ENCODE results near the gene DNAJB8.

Gene DNAJB8

DNA sequence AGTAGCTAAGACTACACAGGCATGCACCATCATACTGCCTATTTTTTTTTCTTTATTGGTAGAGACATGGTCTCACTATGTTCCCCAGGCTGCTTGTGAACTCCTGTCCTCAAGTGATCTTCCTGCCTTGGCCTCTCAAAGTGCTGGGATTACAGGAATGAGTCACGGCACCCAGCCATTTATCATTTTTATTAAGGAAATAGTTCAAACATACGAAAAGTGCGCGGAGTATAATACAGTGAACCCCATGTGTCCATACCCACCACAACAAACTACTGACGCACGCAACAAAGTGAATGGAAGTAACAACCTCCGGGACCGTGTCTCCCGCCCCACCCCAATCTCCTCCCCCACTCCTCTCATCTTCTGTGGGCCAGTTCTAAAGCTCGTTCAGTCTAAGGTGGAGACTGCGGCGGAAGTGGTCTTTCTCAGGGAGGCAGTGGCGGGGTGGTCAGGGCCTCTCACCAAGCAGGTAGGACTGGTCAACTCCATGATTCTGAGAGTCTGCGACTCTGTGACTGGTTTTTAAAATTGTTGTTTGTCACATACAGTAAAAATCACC, 42.1 kb downstream of the DNAJB8 start:
- no peak for DNase-seq

DNA sequence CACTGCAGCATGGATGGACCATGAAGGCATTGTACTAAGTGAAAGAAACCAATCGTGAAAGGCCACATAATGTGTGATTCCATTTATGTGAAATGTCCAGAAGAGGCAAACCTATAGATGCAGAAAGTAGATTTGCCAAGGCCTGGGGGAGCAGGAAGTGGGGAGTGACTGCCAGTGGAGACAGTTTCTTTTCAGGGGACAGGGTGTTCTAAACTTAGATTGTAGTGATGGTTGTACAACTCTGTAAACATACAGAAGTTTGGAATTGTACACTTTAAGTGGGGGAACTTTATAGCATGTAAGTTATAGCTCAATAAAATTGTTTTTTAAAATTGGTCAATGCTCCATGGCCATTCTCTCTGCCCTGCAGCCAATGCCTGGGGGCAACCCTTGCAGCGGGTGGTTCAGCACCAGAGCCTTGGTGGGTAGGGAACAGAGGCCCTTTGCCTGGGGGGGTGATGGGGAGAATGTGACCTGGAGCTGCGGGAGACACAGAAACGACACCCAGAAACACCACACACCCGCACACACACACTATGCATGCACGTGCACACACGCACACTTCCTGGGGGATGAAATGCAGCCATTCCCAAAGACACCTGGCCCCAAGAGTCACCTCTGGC, 43.1 kb downstream of the DNAJB8 start:
- no peak for DNase-seq

DNA sequence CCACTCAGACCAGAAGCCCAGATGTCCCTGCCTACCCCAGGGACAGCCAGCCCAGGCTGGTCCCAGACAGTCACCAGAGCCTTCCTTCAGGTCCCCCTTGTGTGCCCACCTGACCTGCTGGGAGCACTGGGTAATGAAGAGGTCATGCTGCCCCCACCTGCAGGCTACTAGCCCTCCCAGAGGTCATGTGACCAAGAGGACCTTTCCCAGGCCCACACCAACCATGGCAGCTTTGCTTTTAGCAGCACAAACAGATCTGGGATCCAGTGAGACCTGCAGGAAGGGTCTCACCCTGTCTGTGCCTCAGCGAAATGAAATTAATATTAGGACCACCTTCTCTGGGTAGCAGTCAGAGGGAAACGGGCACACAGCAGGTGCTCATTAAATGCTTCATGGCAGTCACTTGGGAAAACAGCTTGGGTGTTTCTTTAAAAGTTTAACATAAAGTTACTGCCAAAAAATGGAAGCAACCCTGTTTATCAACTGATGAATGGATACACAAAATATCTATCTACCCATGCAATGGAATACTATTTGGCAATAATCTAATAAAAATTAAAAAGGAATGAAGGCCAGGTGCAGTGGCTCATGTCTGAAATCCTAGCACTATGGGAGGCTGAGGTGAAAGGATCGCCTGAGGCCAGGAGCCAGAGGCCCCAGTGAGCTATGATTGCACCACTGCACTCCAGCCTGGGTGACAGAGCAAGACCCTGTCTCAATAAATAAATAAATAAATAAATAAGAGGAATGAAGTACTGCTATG, 43.7 kb downstream of the DNAJB8 start:
- DNase-seq, result no peak

DNA sequence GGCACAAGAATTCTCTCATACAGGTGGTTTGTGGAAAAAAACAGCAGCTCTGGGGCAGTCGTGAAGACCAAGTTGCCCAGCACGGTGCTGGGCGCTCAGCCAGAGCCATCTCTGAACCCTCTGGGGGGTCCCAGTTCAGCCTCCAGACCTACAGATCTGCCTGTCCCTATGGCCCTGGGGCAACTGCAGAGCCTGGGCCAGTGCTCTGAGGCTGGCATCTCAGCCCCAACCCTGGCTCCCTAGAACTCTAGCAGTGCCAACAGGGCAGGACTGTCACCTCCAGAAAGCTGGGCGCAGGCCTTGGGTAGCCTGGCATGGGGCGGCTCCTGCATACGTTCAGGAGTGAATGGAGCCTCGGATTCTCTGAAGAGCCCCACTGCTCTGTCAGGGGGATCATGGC, 44.7 kb downstream of the DNAJB8 start:
- DNase-seq, result no peak

DNA sequence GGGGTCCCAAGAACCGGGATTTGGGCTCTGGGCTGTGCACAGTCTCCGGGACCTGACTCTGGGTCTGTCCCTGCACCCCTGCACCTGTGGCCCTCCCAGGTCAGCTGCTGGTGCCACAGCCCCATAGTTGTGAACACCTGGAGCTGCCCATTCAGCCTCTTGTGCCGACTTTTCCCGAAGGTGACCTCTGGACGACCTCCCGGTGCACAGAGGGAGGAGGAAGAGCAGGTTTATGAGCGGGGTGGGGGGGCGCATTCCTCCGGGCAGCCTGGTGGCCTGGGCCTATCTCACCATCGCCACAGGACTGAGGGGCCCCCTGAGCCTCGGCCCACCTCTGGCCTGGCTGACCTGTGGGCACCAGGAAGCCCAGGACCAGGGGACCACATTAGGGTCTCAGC, 45.3 kb downstream of the DNAJB8 start:
- no peak for DNase-seq

DNA sequence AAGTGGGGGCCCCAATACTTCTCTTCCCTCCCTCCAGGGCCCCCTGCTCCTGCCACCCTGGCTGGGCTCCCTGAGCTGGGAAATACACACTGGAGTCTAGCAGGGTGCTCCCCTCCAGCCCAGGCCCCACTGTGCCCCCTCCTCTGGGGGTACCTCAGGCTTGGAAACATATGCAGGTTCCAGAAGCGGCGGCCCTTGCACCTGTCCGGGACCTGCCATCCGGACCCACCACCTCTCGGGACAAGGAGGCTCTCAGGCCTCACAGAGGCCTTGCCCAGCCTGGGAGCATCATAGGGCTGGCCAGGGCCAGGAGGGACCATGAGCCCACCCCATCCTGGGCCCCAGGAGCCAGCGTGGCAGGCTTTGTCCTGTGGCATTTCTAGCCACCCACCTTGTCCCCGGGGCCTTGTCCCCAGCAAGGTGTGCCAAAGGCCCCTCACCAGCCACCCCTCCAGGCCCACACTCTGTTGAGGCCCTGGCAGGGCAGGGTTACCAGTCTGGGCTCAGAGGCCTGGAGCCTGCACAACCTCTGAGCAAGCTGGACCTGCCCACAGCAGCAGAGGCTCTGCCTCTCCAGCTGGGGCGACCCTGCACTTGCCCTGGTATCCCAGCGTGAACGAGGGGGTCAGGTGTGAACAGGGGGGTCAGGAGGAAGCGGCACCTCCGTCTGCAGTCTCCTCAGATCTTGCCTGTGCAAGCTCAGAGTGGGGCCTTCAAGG, 45.8 kb downstream of the DNAJB8 start:
- DNase-seq, result no peak

DNA sequence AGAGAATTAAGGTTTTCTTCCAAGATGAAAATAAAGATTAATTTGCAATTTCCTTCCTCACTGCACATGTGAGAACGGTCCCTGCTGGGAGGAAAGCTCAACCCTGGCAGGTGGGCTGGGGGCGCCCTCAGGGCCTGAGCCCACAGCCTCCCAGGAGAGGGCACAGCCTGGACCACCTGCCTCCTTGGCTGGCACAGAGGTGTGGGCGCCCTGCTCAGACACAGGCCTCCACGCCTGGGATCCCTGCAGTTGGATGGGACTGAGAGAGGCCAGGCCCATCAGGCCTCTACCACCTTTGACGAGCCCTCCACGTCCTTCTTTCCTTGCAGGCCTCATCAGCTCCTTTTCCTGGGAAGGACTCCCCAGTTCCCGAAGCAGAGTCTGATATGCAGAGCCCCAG, 46.4 kb downstream of the DNAJB8 start:
- DNase-seq, result no peak

DNA sequence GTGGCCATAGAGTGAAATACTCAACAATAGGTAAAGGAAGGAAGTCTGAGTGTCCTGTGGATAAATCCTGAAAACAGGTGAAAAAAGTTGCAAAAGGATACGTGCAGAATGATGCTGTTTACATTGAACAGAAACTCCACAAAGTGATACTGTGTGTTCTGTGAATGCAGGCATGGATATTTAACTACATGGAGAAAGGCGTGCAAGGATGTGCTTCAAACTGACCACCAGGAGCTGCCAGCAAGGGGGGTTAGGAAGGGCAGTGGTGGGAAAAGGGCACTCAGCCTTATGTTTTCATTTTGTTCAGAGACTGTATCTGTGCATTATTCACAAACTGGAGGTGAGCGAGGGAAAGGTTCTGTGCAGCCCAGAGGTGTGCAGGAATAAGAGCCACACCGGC, 47.4 kb downstream of the DNAJB8 start:
- DNase-seq, result no peak

DNA sequence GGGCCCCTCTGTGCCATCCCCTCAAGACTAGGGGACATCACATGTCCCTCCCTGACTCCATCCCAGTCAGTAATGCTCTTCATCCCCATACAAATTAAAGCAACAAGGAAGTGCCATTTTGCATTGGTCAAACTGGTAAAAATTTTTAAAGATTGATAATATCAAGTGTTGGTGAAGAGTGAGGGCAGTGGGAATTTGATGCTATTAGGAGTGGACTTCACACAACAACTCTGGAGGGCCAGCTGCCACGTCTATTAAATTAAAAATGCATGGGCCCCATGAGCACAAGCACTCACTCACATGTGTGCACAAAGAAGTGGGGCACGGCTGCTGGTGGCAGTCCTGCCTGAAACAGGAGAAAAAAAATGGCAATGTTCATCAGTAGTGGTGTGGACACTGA, 47.8 kb downstream of the DNAJB8 start:
- DNase-seq, result no peak

DNA sequence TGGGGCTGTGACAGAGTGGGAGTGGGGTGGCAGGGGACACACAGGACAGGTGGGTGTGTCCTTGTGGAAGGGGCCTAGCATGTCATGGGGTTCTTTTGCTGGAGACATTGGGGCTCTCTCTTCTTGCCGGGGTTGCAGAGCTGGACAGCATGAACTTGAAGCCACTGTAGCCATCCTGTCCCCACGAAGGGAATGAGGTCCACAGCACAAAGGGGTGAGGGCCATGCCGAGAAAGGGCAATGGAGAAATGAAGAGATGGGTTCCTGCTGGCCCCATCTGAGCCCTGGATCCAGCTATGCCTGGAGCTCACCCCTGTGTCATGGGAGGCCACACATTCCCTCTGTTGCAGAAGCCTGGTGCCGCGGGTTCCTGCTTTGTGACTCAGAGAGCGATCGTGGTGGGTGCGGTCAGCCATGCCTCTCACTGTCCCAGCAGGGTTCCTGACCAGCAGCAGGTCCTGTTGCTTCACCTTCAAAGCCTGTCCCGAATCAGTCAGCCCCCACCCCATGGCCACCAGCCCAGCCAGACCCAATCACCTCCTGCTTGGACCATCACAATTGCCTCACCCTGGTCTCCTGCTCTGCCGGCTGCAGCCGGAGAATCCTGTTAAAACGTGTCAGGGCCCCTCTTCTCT, 50.0 kb downstream of the DNAJB8 start:
- peak; percentile 89 for DNase-seq

DNA sequence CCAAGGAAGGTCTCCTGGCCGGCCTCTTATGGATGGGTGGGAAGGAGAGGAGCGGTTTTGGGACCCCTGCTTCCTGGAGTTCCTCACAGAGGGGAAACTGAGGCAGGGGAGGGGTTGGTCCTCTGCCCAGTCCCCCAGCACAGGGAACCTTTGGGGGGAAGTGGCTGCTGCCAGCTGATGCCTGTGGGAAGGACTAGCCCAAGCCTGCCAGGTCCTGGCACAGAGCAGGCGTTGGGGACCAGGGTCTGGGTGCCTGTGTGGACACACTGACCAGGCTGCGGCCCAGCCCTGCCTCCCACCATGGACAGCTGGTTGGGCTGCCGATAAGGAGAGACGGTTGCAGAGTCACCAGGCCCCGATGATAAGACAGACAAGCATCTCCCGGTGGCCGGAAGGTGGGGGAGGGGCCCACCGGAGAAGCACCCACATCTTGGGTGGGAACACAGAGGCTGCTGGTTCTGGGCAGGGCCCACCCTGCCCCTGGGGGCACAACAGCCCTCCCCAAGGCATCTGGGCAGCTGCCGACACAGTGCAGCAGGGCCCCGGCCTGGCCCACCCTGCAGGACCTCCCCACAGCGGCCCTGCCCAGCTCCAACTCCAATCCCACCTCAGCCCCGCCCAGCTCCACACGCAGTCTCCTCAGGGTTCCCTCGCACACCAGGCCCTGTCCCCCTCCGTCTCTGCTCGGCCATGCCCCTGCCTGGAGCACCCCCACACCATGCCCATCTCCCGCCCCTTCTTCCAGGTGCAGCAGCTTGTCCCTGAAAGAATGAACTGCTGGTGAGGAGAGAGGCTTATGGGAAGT, 50.7 kb downstream of the DNAJB8 start:
- DNase-seq, result no peak

DNA sequence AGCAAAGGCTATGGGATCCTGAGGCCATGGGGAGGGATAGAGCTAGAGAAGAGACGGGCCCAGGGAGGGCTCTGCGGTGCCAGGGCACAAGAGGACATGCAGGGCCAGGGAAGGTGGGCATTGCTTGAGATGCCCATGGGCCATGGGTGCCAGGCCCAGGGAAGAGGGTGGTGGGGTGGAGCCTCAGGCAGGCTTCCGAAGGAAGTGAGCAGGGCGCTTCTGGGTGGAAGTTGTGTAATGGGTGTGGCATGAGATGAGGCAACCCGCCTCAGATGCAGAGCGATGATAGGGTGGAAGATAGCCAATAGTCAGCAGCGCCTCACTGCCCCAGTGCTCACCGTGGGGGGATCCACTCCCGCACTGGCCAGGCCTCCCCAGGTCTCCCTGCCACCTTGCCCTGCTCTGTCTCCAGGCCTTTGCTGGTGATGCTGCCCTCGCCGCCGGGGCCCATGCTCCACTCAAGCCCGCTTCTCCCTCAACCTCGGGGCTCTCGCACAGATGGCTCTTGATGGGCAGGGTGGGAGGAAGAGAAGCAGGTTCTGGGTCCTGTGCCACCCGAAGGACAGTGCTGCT, 51.4 kb downstream of the DNAJB8 start:
- DNase-seq, result no peak

DNA sequence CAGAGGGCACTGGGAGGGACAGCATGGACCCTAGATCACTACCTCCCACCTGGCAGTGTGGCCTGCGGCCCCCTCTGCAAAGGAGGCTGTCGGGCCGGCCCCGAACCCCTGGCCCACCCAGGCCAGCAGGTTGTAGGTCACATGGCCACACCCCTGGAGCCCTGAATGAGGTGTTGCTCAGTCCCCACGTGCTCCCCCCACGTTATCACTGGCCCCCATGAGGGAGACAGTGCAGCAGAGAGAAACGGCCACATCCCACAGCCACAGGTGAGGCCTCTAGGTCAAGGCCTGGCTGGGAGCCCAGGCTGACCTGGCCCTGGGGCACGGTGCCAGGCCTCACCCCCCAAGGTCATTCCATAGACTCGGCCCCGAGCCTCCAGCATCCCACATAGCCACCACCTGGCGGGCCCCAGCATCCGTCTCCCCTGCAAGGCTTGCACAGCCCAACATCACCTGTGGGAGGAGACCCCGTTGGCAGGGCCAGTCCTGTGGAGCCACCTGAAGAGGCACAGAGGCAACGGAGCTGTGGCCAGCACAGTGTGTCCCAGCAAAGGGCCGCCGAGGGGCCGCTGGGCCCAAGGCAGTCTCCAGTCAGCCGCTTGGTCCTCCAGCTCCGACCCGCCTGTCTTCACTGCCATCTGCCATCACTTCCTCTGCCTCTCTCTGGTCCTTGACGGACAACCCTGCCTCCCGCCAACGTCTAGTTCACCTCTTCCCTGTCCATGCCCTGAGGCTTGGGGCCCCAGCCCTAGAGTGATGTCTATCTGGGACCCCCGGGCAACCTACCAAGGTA, 53.1 kb downstream of the DNAJB8 start:
- no peak for DNase-seq

DNA sequence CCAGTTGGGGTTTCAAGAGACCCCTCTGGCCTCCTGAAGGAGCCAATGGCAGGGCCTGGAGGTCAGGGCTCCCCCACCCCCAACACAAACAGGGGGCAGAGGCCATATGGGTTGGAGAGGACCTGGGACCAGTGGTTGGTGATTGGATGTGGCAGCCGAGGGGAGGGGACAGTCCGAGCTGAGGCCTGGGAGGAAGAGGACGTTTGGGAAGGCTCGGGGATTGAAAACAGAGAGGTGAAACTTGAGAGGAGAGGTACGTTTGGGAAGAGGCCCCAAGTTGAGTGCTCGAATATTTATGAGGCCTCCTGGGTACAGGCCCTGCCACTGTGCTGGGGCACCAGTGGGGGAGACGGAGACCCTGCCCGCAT, 53.7 kb downstream of the DNAJB8 start:
- no peak for DNase-seq
